Left lung (tissue), 14 donors: ENCODE results near the gene GSTK1. TPM values are rescaled to one million over a fixed set of nuclear protein-coding genes. Genes with fewer than 3 reads are reported as not detected.
"Not testable (repeated sequence)": the region's sequence is repeated elsewhere in the genome, so short reads cannot be mapped to it uniquely, and the experiment has no call there.

ENCODE experiments used
- ATAC-seq: fragments of 200-7000 bp; cut with Tn5 transposase; one replicate; pipeline ENCODE4 v1.9.1; 2020; ENCODE audit warnings: moderate library complexity
- DNase-seq, 4 donors: peaks; one replicate each; pipeline ENCODE4 v3.0.0-alpha.2; 2013 to 2020
- H3K27ac ChIP-seq, 2 donors: fragments of 200-600 bp; sonication (generic) in 1 of 2; one replicate each; pipeline versions ENCODE4 v1.5.0 to v1.8.0; 2020 to 2021
- H3K27me3 ChIP-seq, 2 donors: fragments of 200-600 bp; sonication (generic) in 1 of 2; one replicate each; pipeline versions ENCODE4 v1.5.0 to v1.8.0; 2020 to 2021
- H3K36me3 ChIP-seq, 2 donors: fragments of 200-600 bp; sonication (generic) in 1 of 2; one replicate each; pipeline versions ENCODE4 v1.5.0 to v1.8.0; 2020 to 2021
- H3K4me1 ChIP-seq, 2 donors: fragments of 200-600 bp; one replicate each; pipeline ENCODE4 v1.8.0; 2021
- H3K4me3 ChIP-seq, 2 donors: fragments of 200-600 bp; sonication (generic) in 1 of 2; one replicate each; pipeline versions ENCODE4 v1.5.0 to v1.8.0; 2020 to 2021; ENCODE audit warnings: mild to moderate bottlenecking in 1 of 2
- H3K9me3 ChIP-seq, 2 donors: fragments of 200-600 bp; sonication (generic) in 1 of 2; one replicate each; pipeline versions ENCODE4 v1.5.0 to v1.8.0; 2020 to 2021
- CTCF ChIP-seq, 2 donors: fragments of 200-600 bp; sonication (generic) in 1 of 2; IDR thresholded peaks; one replicate each; pipeline versions ENCODE4 v1.5.0 to v1.8.0; 2021; ENCODE audit warnings: antibody characterized with exemption in 2 of 2
- intact Hi-C, 2 donors: fragments of 100-400 bp; cut with DNase I; formaldehyde crosslinking; loops; one replicate each; pipeline versions ENCODE4 v1.11.2 to v1.14.2; 2022
- long read RNA-seq, 12 donors: library from polyadenylated mRNA in 2 of 12; unstranded in 2 of 12; transcript quantifications; one replicate each; pipeline ENCODE4 v2.0.0 and lab custom pipeline, GENCODE V29; 2019 to 2026
- polyA plus RNA-seq, 6 donors: library from polyadenylated mRNA; unstranded; fragments of 120-200 nt; gene quantifications; one replicate each; pipeline ENCODE4 v1.2.1, GENCODE V29; 2013; ENCODE audit not compliant: insufficient read length in 6 of 6
- total RNA-seq, 2 donors: library from RNA; stranded (reverse); fragmentation: NEBNext Ultra II Directional; extraction: Animal tissue kit (Norgen Biotek cat#: 25700); gene quantifications; one replicate each; pipeline ENCODE4 v1.2.1, GENCODE V29; 2021
- donor health status: DM: no; HTN: yes; CAD: no.
- donor health status: DM: no; HTN: no; CAD: no.

The GSTK1 gene
- total RNA-seq, result 100 to 1,000 TPM; 124 to 151 TPM
- polyA plus RNA-seq, result 100 to 1,000 TPM; 109 to 125 (median 119) TPM
- long read RNA-seq, donor 1, transcript GSTK1-207 (7 exons, 1,185 nt), result minor isoform, 9 of 165 reads
- long read RNA-seq, donor 1, transcript GSTK1-201 (8 exons, 1,044 nt), result major isoform, 63 of 165 reads
- long read RNA-seq, donor 1, partial matches to known transcripts, result 88 of 165 reads
- long read RNA-seq, donor 1, other reads (novel, unspliced or antisense), result 0 of 165 reads
- long read RNA-seq, donor 2, transcript GSTK1-201 (8 exons, 1,044 nt), result major isoform, 33 of 48 reads
- long read RNA-seq, donor 2, transcript GSTK1-207 (7 exons, 1,185 nt), result minor isoform, 5 of 48 reads
- long read RNA-seq, donor 2, partial matches to known transcripts, result 5 of 48 reads
- long read RNA-seq, donor 2, other reads (novel, unspliced or antisense), result 0 of 48 reads
- long read RNA-seq, donor 3, transcript GSTK1-207 (7 exons, 1,185 nt), result minor isoform, 7 of 50 reads
- long read RNA-seq, donor 3, transcript GSTK1-201 (8 exons, 1,044 nt), result major isoform, 35 of 50 reads
- long read RNA-seq, donor 3, partial matches to known transcripts, result 0 of 50 reads
- long read RNA-seq, donor 3, other reads (novel, unspliced or antisense), result 6 of 50 reads
- long read RNA-seq, donor 4, transcript GSTK1-207 (7 exons, 1,185 nt), result minor isoform, 9 of 190 reads
- long read RNA-seq, donor 4, transcript GSTK1-201 (8 exons, 1,044 nt), result major isoform, 167 of 190 reads
- long read RNA-seq, donor 4, partial matches to known transcripts, result 8 of 190 reads
- long read RNA-seq, donor 4, other reads (novel, unspliced or antisense), result 6 of 190 reads
- long read RNA-seq, donor 5, transcript GSTK1-201 (8 exons, 1,044 nt), result major isoform, 46 of 106 reads
- long read RNA-seq, donor 5, transcript GSTK1-207 (7 exons, 1,185 nt), result minor isoform, 9 of 106 reads
- long read RNA-seq, donor 5, partial matches to known transcripts, result 51 of 106 reads
- long read RNA-seq, donor 5, other reads (novel, unspliced or antisense), result 0 of 106 reads
- long read RNA-seq, donor 6, transcript GSTK1-201 (8 exons, 1,044 nt), result major isoform, 47 of 61 reads
- long read RNA-seq, donor 6, transcript GSTK1-207 (7 exons, 1,185 nt), result minor isoform, 7 of 61 reads
- long read RNA-seq, donor 6, partial matches to known transcripts, result 0 of 61 reads
- long read RNA-seq, donor 6, other reads (novel, unspliced or antisense), result 6 of 61 reads
- long read RNA-seq, donor 7, transcript GSTK1-201 (8 exons, 1,044 nt), result major isoform, 26 of 67 reads
- long read RNA-seq, donor 7, partial matches to known transcripts, result 36 of 67 reads
- long read RNA-seq, donor 7, other reads (novel, unspliced or antisense), result 0 of 67 reads
- long read RNA-seq, donor 8, transcript GSTK1-201 (8 exons, 1,044 nt), result major isoform, 30 of 37 reads
- long read RNA-seq, donor 8, partial matches to known transcripts, result 0 of 37 reads
- long read RNA-seq, donor 8, other reads (novel, unspliced or antisense), result 0 of 37 reads
- long read RNA-seq, donor 9, result 0 reads
- long read RNA-seq, donor 10, transcript GSTK1-207 (7 exons, 1,185 nt), result minor isoform, 21 of 222 reads
- long read RNA-seq, donor 10, transcript GSTK1-201 (8 exons, 1,044 nt), result major isoform, 184 of 222 reads
- long read RNA-seq, donor 10, partial matches to known transcripts, result 1 of 222 reads
- long read RNA-seq, donor 10, other reads (novel, unspliced or antisense), result 14 of 222 reads
- long read RNA-seq, donor 11, transcript GSTK1-201 (8 exons, 1,044 nt), result major isoform, 25 of 56 reads
- long read RNA-seq, donor 11, partial matches to known transcripts, result 25 of 56 reads
- long read RNA-seq, donor 11, other reads (novel, unspliced or antisense), result 0 of 56 reads
- long read RNA-seq, donor 12, transcript GSTK1-201 (8 exons, 1,044 nt), result major isoform, 37 of 83 reads
- long read RNA-seq, donor 12, partial matches to known transcripts, result 42 of 83 reads
- long read RNA-seq, donor 12, other reads (novel, unspliced or antisense), result 0 of 83 reads

- Histone ChIP-seq H3K36me3 (peaks cover 0 to 28% of the 10 kb centered on the region in 2 donors), H3K4me3 (peak within 1 kb of the TSS; percentile 63 to 92), H3K4me1 (peaks cover 8 to 37% of the 10 kb centered on the region in 2 donors), H3K27me3 (no peaks in the 10 kb centered on the region), H3K27ac (peak within 1 kb of the TSS; percentile 77 to 87), H3K9me3 (no peaks in the 10 kb centered on the region)
- peak; percentile 70 to 98 (median 88) for DNase-seq
- intact Hi-C loops, result no loop called here
- peak; percentile 98 for ATAC-seq
- no peak for TF ChIP-seq CTCF (IDR thresholded peaks at IDR 0.05)
These were observed at the start of gene GSTK1 for GRCh38 chr7:143263266-143264195. GSTK1 (plus strand) TSS chr7:143263441; CDS start chr7:143263514, 73 bp downstream.

- not testable (repeated sequence) for H3K9me3 ChIP-seq, H3K36me3 ChIP-seq, H3K27me3 ChIP-seq, ATAC-seq, H3K4me1 ChIP-seq, H3K4me3 ChIP-seq, H3K27ac ChIP-seq, DNase-seq
- intact Hi-C loops, result loop anchor here (10.0 kb wide), 2 partner anchors 209 to 359 kb away; partner anchors contain the start of gene EPHB6 (in 1 of the 2)
These were observed 49.8 kb upstream of the GSTK1 start for GRCh38 chr7:143213478-143213877.

DNA sequence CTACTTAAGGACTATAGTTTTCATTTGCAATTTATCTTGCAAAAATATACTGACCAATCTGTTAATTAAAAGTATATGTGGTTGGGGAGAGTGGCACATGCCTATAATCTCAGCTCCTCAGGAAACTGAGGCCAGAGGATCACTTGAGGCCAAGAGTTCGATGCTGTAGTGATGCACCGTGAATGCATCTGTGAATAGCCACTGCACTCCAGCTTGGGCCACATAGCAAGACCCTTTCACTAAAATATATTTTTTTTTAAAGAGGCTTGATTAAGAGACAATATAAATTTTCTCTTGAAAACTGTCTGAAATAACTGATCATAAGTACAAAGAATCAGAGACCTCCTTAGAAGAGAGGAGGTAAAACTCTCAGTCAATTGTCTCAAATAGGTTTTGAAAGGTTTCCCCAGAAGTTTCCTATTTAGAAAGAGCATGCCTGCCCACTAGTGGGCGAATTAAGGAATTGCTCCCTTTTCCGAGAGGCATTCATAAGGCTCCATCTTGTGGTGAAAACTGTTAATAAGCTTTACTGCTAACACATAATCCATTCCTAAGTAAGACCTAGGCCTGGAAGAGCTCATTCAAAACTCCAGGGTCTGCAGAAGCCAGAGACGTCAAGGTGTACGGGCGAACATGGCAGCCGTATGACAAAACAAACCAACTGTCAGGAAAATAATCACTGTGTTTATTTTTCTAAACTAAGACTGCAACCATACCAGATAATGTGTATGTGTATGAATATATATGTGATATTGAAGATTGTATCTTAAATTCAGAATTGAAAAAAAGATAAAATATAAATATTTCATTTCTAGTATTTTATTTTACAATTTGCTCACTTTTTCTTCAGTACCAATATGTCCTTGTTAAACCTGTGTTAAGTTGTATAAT, 48.2 kb upstream of the GSTK1 start:
- Histone ChIP-seq H3K36me3 (no peaks in the 10 kb centered on the region), H3K27me3 (no peaks in the 10 kb centered on the region), H3K9me3 (no peaks in the 10 kb centered on the region), H3K27ac (no peak overlapping the region), H3K4me3 (no peak overlapping the region), H3K4me1 (no peaks in the 10 kb centered on the region)
- peak in 2 of 4 donors; percentile 74 to 84 for DNase-seq
- intact Hi-C loops, result loop anchor here (10.0 kb wide), 2 partner anchors 210 to 360 kb away; partner anchors contain the start of gene EPHB6 (in 1 of the 2)
- peak; percentile 100 for ATAC-seq
- peak; percentile 98 to 100 for TF ChIP-seq CTCF (IDR thresholded peaks at IDR 0.05)

DNA sequence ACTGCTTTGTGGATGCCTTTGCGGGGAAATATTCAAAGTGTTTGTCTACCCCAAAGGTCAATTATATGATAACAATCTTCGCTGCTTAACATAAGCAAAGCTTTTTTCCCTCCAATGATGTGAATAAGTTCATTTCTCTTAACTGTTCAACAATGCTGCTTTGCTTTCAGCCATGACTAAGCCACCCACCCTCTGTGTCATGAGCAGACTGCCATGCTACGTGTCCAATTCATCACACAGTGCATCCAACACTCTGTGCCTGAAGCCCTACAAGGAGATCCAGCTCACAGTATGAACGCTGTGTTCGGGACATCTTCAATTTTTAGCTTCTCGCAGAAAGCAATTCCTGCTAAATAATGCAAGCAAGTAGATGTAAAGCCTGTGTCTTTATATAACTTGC, 47.1 kb upstream of the GSTK1 start:
- no peak for TF ChIP-seq CTCF (IDR thresholded peaks at IDR 0.05)
- H3K9me3 ChIP-seq, result no peaks in the 10 kb centered on the region
- no peak for ATAC-seq
- no peak overlapping the region for H3K4me3 ChIP-seq
- no peaks in the 10 kb centered on the region for H3K27me3 ChIP-seq
- intact Hi-C loops, result loop anchor here (2.0 to 10.0 kb wide), 3 partner anchors 207 to 361 kb away; partner anchors contain the start of gene EPHB6 (in 1 of the 2)
- H3K4me1 ChIP-seq, result no peaks in the 10 kb centered on the region
- no peak overlapping the region for H3K27ac ChIP-seq
- no peaks in the 10 kb centered on the region for H3K36me3 ChIP-seq
- DNase-seq, result no peak
